ENCODE results near the gene TNFSF8. TPM values are rescaled to one million over a fixed set of nuclear protein-coding genes. Genes with fewer than 3 reads are reported as not detected.

The TNFSF8 gene
- 0.53 TPM for polyA plus RNA-seq (ENCODE audit: insufficient read length)

GRCh38 chr9:114930056-114930812 lies at the start of gene TNFSF8:
TNFSF8 (minus strand) TSS chr9:114930591; CDS start chr9:114930303, 288 bp downstream.
- DNase-seq (ENCODE audit: low read depth) = no peak

- no peak for DNase-seq (ENCODE audit: low read depth)
Observed at GRCh38 chr9:114973216-114973615, 42.8 kb upstream of the TNFSF8 start.

GRCh38 chr9:114972510-114973136 lies 42.2 kb upstream of the TNFSF8 start:
- no peak for DNase-seq (ENCODE audit: low read depth)

GRCh38 chr9:114969269-114969668 lies 38.9 kb upstream of the TNFSF8 start:
- DNase-seq (ENCODE audit: low read depth) = no peak

- DNase-seq (ENCODE audit: low read depth) = no peak
Observed at GRCh38 chr9:114968671-114969070, 38.3 kb upstream of the TNFSF8 start.

- no peak for DNase-seq (ENCODE audit: low read depth)
Observed at GRCh38 chr9:114965564-114965963, 35.2 kb upstream of the TNFSF8 start.

GRCh38 chr9:114962809-114963208 lies 32.4 kb upstream of the TNFSF8 start:
- no peak for DNase-seq (ENCODE audit: low read depth)

GRCh38 chr9:114960276-114960675 lies 29.9 kb upstream of the TNFSF8 start:
- DNase-seq (ENCODE audit: low read depth) = no peak

GRCh38 chr9:114958844-114959235 lies 28.4 kb upstream of the TNFSF8 start:
- DNase-seq (ENCODE audit: low read depth) = no peak

GRCh38 chr9:114958021-114958843 lies 27.8 kb upstream of the TNFSF8 start:
- no peak for DNase-seq (ENCODE audit: low read depth)

GRCh38 chr9:114957558-114957957 lies 27.2 kb upstream of the TNFSF8 start:
- DNase-seq (ENCODE audit: low read depth) = no peak

- no peak for DNase-seq (ENCODE audit: low read depth)
Observed at GRCh38 chr9:114954956-114955582, 24.7 kb upstream of the TNFSF8 start.

GRCh38 chr9:114953959-114954358 lies 23.6 kb upstream of the TNFSF8 start:
- DNase-seq (ENCODE audit: low read depth) = no peak

- no peak for DNase-seq (ENCODE audit: low read depth)
Observed at GRCh38 chr9:114953046-114953445, 22.7 kb upstream of the TNFSF8 start.

- no peak for DNase-seq (ENCODE audit: low read depth)
Observed at GRCh38 chr9:114950761-114951160, 20.4 kb upstream of the TNFSF8 start.

GRCh38 chr9:114947058-114947457 lies 16.7 kb upstream of the TNFSF8 start:
- DNase-seq (ENCODE audit: low read depth) = no peak

- DNase-seq (ENCODE audit: low read depth) = no peak
Observed at GRCh38 chr9:114945616-114946412, 15.4 kb upstream of the TNFSF8 start.

- no peak for DNase-seq (ENCODE audit: low read depth)
Observed at GRCh38 chr9:114941376-114941775, 11.0 kb upstream of the TNFSF8 start.

GRCh38 chr9:114938687-114939575 lies 8.5 kb upstream of the TNFSF8 start:
- no peak for DNase-seq (ENCODE audit: low read depth)

- no peak for DNase-seq (ENCODE audit: low read depth)
Observed at GRCh38 chr9:114937516-114937915, 7.1 kb upstream of the TNFSF8 start.
